PC-3 (cell line): ENCODE results near the gene CAVIN1. TPM values are rescaled to one million over a fixed set of nuclear protein-coding genes. Genes with fewer than 3 reads are reported as not detected.

ENCODE experiments used
- total RNA-seq: library from RNA; depleted of rRNA; stranded (reverse); fragments of >200 nt; gene quantifications from 2 replicates; pipeline ENCODE4 v1.2.3, GENCODE V29; 2014; rRNA removed

The CAVIN1 gene
- total RNA-seq, 1 experiment from 2014 or later: not detected

Other genes starting within 250 kb of the CAVIN1 start
- gene KCNH4, start 242.1 kb downstream of the CAVIN1 start, total RNA-seq: not detected in 2 replicates
- gene HCRT, start 237.8 kb downstream of the CAVIN1 start, total RNA-seq: not detected in 2 replicates
- gene GHDC, start 228.8 kb downstream of the CAVIN1 start, total RNA-seq: not detected in 2 replicates
- gene STAT5B, start 146.9 kb downstream of the CAVIN1 start, total RNA-seq: not detected in 2 replicates
- not detected in 2 replicates for gene STAT5A, start 134.8 kb downstream of the CAVIN1 start, total RNA-seq
- not detected in 2 replicates for gene STAT3, start 34.8 kb downstream of the CAVIN1 start, total RNA-seq
- gene ATP6V0A1, start 35.6 kb upstream of the CAVIN1 start, total RNA-seq: 0.07 and 0.35 TPM in 2 replicates
- gene NAGLU, start 113.0 kb upstream of the CAVIN1 start, total RNA-seq: 4.9 and 9.8 TPM in 2 replicates
- gene HSD17B1, start 129.7 kb upstream of the CAVIN1 start, total RNA-seq: 0.86 and 1.5 TPM in 2 replicates
- 33.3 and 54.3 TPM in 2 replicates for gene COASY, start 138.9 kb upstream of the CAVIN1 start, total RNA-seq
- 25.8 and 26.2 TPM in 2 replicates for gene MLX, start 143.8 kb upstream of the CAVIN1 start, total RNA-seq
- 20.3 and 24.1 TPM in 2 replicates for gene PSMC3IP, start 154.5 kb upstream of the CAVIN1 start, total RNA-seq
- 19.3 and 21.9 TPM in 2 replicates for gene RETREG3, start 186.1 kb upstream of the CAVIN1 start, total RNA-seq
- gene TUBG1, start 186.4 kb upstream of the CAVIN1 start, total RNA-seq: 97.2 and 114 TPM in 2 replicates
- 6.0 and 7.1 TPM in 2 replicates for gene TUBG2, start 236.0 kb upstream of the CAVIN1 start, total RNA-seq